Tibial nerve (tissue), 4 donors: ENCODE data around the gene DCDC2C. TPM values are rescaled to one million over a fixed set of nuclear protein-coding genes. Genes with fewer than 3 reads are reported as not detected.

Source experiments
- DNase-seq, 2 donors: peaks; one replicate each; pipeline ENCODE4 v3.0.0-alpha.2; 2019; ENCODE audit warnings: low spot score in 2 of 2
- H3K27ac ChIP-seq, 4 donors: fragments of 200-600 bp; sonication (generic) in 3 of 4; one replicate each; pipeline ENCODE4 v1.5.1; 2017 to 2019; ENCODE audit warnings: mild to moderate bottlenecking in 1 of 4
- H3K27me3 ChIP-seq, 2 donors: fragments of 200-600 bp; sonication (generic) in 1 of 2; one replicate each; pipeline versions ENCODE4 v1.5.1 to v1.6.0; 2017 to 2019
- H3K36me3 ChIP-seq, 3 donors: fragments of 200-600 bp; sonication (generic); one replicate each; pipeline ENCODE4 v1.5.1; 2018 to 2019
- H3K4me1 ChIP-seq, 4 donors: fragments of 200-600 bp; sonication (generic) in 3 of 4; one replicate each; pipeline ENCODE4 v1.5.1; 2017 to 2019
- H3K4me3 ChIP-seq, 4 donors: fragments of 200-600 bp; sonication (generic) in 3 of 4; one replicate each; pipeline ENCODE4 v1.5.1; 2017 to 2019; ENCODE audit warnings: mild to moderate bottlenecking in 1 of 4, moderate library complexity in 1 of 4
- H3K9me3 ChIP-seq, 4 donors: fragments of 200-600 bp; sonication (generic) in 3 of 4; one replicate each; pipeline ENCODE4 v1.5.1; 2017 to 2019
- EP300 ChIP-seq, 2 donors: sonication (generic); formaldehyde crosslinking; IDR thresholded peaks; one replicate each; pipeline ENCODE4 v1.6.1; 2017; ENCODE audit warnings: antibody characterized with exemption in 2 of 2, mild to moderate bottlenecking in 1 of 2
- POLR2A ChIP-seq, 2 donors: fragments of 450-650 bp; IDR thresholded peaks; one replicate each; pipeline ENCODE4 v1.6.1; 2017; ENCODE audit warnings: antibody characterized with exemption in 2 of 2, mild to moderate bottlenecking in 2 of 2, moderate library complexity in 2 of 2
- WGBS, 2 donors: methylation state at CpG; one replicate each; pipeline ENCODE4 v1.1.5; 2018; 5-methylcytosine and 5-hydroxymethylcytosine counted together
- total RNA-seq, 4 donors: library from RNA; depleted of rRNA; stranded (reverse); fragments of >200 nt; gene quantifications; one replicate each; pipeline ENCODE4 v1.1.0, GENCODE V29; 2016
- TF ChIP-seq, protein P1 (sequence below), 5 experiments: fragments of 200-600 bp in 3 of 5; fragments of 450-650 bp in 2 of 5; sonication (generic) in 3 of 5; IDR thresholded peaks; one replicate each; pipeline ENCODE4 v1.5.1; 2016 to 2019; ENCODE audit warnings: antibody characterized with exemption in 5 of 5, mild to moderate bottlenecking in 3 of 5, moderate library complexity in 2 of 5

Gene DCDC2C
- total RNA-seq, 4 donors from 2014 or later = 2.9 to 22.3 (median 5.6) TPM

DNA sequence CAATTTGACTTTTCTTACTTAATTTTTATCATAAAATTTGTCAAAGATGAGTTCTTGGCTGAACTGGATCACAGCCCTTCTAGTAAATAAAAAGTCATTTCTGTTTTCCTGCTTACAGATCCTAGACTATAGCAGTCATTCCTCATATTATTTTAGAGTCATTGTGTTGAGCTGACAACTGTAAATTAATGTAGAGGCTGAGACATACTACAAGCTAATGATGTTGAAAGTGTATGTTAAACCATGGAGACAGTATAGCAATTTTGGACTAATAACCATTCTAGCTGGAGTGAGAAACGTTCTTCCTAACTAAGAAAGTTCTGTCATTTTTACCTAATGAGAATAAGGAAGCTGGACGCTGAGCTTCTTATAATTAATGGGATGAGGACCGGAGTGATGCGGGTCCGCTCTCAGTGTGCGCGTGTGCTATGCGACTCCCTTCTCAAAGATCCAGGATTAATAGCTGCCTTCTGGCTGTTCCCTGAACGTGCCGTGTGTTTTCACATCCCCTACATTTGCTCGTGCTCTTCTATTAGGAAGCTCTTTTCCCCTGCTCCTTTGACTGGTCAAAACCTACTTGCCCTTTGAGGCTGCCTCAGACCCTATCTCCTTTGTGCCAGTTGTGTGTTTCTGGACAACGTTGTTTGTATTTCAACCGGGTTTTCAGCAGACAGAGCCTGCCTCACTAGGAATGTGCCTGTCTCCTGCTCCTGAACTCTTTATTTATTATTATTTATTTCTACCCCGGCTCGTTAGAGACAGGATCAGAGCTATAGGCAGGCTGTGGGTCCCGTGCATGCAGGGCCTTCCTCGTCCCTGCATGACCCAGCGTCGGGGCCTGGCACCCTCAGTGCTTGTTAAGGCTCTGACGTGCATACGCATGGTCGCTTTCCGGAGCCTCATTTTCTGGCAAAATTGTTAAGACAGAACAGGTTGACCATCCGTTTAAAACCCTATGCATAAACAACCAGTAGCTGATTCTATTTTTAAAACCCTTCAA lies 182.6 kb downstream of the DCDC2C start:
- H3K27me3 ChIP-seq = no peaks in the 10 kb centered on the region
- H3K9me3 ChIP-seq = no peaks in the 10 kb centered on the region
- no peak for DNase-seq
- no peak overlapping the region for H3K4me3 ChIP-seq
- no peaks in the 10 kb centered on the region for H3K4me1 ChIP-seq
- no peak overlapping the region for H3K27ac ChIP-seq
- 66 to 72% methylated on average over 24 of the region's 24 CpGs for WGBS, 2 donors
- no peaks in the 10 kb centered on the region for H3K36me3 ChIP-seq
- TF ChIP-seq, protein P1, sequence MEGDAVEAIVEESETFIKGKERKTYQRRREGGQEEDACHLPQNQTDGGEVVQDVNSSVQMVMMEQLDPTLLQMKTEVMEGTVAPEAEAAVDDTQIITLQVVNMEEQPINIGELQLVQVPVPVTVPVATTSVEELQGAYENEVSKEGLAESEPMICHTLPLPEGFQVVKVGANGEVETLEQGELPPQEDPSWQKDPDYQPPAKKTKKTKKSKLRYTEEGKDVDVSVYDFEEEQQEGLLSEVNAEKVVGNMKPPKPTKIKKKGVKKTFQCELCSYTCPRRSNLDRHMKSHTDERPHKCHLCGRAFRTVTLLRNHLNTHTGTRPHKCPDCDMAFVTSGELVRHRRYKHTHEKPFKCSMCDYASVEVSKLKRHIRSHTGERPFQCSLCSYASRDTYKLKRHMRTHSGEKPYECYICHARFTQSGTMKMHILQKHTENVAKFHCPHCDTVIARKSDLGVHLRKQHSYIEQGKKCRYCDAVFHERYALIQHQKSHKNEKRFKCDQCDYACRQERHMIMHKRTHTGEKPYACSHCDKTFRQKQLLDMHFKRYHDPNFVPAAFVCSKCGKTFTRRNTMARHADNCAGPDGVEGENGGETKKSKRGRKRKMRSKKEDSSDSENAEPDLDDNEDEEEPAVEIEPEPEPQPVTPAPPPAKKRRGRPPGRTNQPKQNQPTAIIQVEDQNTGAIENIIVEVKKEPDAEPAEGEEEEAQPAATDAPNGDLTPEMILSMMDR (IDR thresholded peaks at IDR 0.05) = no peak
- TF ChIP-seq POLR2A (IDR thresholded peaks at IDR 0.05) = no peak
- TF ChIP-seq EP300 (IDR thresholded peaks at IDR 0.05) = no peak

DNA sequence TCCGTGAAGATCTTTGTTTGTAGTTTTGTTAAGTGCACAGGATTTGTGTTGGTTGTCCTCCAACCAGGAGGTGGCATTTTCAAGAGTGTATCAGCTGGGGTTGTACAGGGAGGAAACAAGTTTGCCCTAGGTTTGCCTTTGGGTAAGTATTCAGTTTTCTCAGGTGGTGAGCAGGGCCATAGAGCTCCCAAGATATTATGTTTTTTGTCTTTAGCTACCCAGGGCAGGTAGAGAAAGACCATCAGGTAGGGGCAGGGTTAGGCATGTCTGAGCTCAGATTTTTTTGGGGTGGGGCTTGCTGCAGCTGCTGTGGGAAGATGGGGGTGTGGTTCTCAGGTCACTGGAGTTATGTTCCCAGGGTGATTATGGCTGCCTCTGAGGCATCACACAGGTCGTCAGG lies 191.6 kb downstream of the DCDC2C start:
- Histone ChIP-seq H3K4me1 (no peaks in the 10 kb centered on the region), H3K4me3 (no peak overlapping the region), H3K9me3 (peaks cover 0 to 5% (median 0%) of the 10 kb centered on the region in 4 donors), H3K36me3 (no peaks in the 10 kb centered on the region), H3K27me3 (no peaks in the 10 kb centered on the region), H3K27ac (no peak overlapping the region)
- 56 to 82% methylated on average over 2 of the region's 2 CpGs for WGBS, 2 donors
- TF ChIP-seq EP300 (IDR thresholded peaks at IDR 0.05) (no peak), POLR2A (IDR thresholded peaks at IDR 0.05) (no peak)
- TF ChIP-seq, protein P1 (IDR thresholded peaks at IDR 0.05) = no peak
- no peak for DNase-seq

Other genes with a start within 250 kb of the DCDC2C start
- 100 to 1,000 TPM in 3 of 4 donors, 10 to 100 TPM in 1; 51.9 to 112 (median 106) TPM for gene ADI1, start 184.0 kb upstream of the DCDC2C start, total RNA-seq
- gene RNASEH1, start 145.2 kb upstream of the DCDC2C start, total RNA-seq = 10 to 100 TPM; 21.6 to 31.0 (median 26.1) TPM
- gene RPS7, start 128.3 kb upstream of the DCDC2C start, total RNA-seq = 1,000 to 10,000 TPM; 2,343 to 3,332 (median 3,117) TPM
- 1 to 10 TPM in 2 of 4 donors, under 1 TPM in 1, not detected in 1; 0.66 to 6.7 (median 1.6) TPM for gene COLEC11, start 108.5 kb upstream of the DCDC2C start, total RNA-seq
- 10 to 100 TPM in 3 of 4 donors, 1 to 10 TPM in 1; 5.7 to 16.6 (median 12.2) TPM for gene ALLC, start 45.4 kb upstream of the DCDC2C start, total RNA-seq